ENCODE results near the gene DENND2C.

- no peak for TF ChIP-seq POLR2A (IDR thresholded peaks at IDR 0.05)
- TF ChIP-seq, protein P1, sequence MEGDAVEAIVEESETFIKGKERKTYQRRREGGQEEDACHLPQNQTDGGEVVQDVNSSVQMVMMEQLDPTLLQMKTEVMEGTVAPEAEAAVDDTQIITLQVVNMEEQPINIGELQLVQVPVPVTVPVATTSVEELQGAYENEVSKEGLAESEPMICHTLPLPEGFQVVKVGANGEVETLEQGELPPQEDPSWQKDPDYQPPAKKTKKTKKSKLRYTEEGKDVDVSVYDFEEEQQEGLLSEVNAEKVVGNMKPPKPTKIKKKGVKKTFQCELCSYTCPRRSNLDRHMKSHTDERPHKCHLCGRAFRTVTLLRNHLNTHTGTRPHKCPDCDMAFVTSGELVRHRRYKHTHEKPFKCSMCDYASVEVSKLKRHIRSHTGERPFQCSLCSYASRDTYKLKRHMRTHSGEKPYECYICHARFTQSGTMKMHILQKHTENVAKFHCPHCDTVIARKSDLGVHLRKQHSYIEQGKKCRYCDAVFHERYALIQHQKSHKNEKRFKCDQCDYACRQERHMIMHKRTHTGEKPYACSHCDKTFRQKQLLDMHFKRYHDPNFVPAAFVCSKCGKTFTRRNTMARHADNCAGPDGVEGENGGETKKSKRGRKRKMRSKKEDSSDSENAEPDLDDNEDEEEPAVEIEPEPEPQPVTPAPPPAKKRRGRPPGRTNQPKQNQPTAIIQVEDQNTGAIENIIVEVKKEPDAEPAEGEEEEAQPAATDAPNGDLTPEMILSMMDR (IDR thresholded peaks at IDR 0.05 in 8 of 11, conservative IDR thresholded peaks at IDR 0.05 in 3 of 11), result no peak
Measured at GRCh38 chr1:114638910-114639309, 30.9 kb downstream of the DENND2C start.

Measured in spleen (tissue), 7 donors.